GM21447 (cell line): Measurements from ENCODE around the gene TNFRSF18.
"Not testable (repeated sequence)": the region's sequence is repeated elsewhere in the genome, so short reads cannot be mapped to it uniquely, and the experiment has no call there.

Source experiments
- ATAC-seq: cut with Tn5 transposase; IDR thresholded peaks from one replicate; pipeline ENCODE4 v1.9.1; 2021; ENCODE audit not compliant: unreplicated experiment

TNFRSF18 gene

DNA sequence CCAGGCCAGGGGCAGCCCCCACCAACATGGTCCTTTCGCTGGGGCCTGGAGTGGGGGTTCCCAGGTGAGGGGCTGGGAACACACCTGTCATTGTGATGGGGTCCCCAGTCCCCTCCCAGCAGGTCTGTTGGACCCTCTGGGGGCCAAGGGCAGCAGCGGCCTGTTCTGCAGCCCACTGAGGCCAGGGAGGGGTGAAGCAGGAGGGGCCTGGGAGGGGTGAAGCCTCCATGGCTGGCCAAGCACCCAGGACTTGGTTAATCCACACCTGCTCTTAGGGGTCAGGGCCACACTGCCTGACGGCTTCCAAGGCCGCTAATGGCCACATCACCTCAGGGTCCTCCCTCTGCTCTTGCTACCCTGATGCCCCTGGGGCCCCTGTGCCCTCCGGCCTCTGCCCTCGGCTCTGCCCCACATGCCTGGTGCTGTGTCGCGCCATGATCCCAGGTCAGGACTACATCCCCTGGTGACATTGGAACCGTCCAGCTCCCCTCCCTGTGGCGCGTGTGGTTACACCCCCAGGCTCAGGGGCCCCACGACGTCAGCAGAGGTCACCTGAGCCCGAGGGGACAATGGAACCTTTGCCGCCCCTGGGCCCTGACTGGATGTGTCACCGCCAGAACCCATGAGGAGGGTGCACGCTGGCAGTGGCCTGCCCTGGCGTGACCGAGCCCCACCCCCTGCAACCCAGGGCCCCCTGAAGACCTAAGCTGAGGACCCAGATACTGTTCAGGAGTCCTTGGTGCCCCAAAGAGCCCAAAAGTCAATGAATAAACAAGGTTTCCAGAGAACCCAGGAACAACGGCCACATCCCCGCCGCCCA, 7.0 kb downstream of the TNFRSF18 start:
- no peak for ATAC-seq

GRCh38 chr1:1198423-1199140, 7.8 kb downstream of the TNFRSF18 start:
- ATAC-seq, result no peak

DNA sequence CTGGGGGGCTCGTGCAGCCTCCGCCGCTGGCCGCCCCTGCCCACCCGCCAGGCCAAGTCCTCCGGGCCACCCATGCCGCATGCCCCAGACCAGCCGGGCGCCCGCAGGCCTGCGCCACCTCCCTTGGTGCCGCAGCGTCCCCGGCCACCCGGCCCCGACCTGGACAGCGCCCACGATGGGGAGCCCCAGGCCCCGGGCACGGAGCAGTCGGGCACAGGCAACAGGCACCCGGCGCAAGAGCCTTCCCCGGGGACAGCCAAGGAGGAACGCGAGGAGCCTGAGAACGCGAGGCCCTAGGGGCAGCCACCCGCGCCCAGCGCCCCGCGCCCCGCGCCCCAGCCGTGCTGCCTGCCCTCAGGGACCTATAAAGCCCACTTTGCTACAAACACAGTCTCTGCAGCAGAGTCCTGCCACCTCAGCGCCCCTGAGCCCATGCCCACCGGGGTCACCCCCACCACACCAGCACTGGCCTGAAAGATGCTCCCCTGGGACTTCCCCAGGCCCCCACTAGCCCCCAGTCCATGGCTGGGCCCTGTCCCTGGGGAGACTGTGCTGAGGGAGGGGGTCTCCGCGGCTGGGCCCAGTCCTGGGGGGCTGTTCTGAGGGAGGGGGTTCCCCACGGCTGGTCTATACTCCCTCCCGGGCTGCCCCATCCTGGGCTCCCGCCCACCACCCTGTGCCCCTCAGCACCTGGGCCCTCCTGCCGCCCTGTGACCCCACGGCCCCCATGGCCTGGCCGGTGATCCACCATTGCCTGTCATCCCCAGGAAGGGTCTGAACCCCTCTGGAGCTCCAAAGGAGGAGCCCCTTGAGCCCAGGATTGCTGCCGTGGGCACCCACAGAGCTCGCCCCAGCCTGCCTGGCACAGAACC, 8.6 kb downstream of the TNFRSF18 start:
- ATAC-seq, result no peak

DNA sequence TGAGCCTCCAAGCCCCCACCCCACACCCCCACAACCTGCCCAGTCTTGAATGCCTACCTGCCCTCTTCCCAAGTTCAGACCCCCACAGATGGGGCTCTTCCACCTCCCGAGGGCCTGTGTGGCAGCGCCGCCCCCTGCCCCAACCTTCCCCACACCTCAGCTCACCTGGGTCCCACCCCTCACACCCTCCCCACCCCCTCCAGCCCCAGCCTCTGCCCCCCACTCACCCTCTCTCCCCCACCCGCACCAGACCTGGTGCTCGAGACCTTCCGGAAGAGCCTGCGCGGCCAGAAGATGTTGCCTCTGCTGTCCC, 9.2 kb downstream of the TNFRSF18 start:
- no peak for ATAC-seq

DNA sequence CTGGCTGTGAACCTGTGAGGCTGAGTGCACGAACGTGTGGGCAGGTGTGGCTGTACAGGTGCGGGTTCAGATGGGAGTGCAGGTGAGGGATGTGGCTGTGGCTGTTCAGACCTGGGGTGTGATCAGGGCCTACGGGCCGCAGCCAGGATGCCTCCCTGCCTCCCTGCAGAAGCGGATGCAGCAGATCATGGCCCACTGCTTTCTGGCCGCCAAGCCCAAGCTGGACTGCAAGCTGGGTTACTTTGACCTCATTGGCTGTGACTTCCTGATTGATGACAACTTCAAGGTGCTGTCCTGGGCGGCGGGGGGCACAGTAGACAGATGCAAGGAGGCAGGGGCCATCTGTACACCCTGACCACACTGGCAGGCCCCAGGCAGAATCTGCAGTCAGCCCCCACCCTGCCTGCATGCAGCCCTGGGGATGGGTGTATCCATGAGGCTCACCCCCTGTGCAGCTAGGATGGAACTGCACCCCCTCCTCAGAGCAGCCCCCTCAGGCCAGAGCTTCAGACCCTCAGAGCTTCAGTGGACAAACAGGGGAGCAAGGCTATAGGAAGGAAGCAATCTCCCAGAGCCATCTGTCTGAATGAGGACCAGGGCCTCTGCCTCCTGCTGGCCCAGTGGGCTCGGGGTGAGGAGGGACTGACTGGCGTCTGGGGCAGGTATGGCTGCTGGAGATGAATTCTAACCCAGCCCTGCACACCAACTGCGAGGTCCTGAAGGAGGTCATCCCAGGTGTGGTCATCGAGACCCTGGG, 9.8 kb downstream of the TNFRSF18 start:
- no peak for ATAC-seq

DNA sequence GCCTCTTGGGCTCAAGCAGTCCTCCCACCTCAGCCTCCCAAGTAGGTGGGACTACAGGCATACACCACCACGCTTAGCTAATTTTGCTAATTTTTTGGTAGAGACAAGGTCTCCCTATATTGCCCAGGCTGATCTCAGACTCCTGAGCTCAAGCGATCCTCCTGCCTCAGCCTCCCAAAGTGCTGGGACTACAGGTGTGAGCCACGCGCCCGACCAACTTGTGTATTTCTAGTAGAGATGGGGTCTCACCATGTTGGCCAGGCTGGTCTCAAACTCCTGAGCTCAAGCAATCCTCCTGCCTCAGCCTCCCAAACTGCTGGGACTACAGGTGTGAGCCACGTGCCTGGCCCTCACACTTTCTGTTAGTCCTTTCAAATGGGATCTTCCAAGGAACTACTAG, 10.7 kb downstream of the TNFRSF18 start:
- ATAC-seq, result not testable (repeated sequence)

DNA sequence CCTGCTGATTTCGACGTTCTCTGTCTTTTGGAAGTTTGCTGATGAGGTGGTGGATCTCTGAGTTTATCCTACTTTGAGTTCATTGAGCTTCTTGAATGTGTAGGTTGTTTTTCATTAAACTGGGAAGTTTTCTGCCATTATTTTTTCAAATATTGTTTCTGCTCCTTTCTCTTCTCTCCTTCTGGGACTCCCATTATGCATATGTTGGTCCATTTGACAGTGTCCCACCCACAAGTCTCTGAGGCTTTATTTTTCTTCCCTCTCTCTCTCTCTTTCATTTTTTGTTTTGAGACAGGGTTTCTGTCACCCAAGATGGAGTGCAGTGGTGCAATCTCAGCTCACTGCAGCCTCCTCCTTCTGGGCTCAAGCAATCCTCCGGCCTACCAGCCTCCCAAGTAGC, 11.7 kb downstream of the TNFRSF18 start:
- ATAC-seq, result no peak

- no peak for ATAC-seq
These were observed 14.7 kb downstream of the TNFRSF18 start for GRCh38 chr1:1191734-1192133.

- no peak for ATAC-seq
These were observed 17.3 kb downstream of the TNFRSF18 start for GRCh38 chr1:1189111-1189510.

- no peak for ATAC-seq
These were observed 18.5 kb downstream of the TNFRSF18 start for GRCh38 chr1:1187938-1188337.

DNA sequence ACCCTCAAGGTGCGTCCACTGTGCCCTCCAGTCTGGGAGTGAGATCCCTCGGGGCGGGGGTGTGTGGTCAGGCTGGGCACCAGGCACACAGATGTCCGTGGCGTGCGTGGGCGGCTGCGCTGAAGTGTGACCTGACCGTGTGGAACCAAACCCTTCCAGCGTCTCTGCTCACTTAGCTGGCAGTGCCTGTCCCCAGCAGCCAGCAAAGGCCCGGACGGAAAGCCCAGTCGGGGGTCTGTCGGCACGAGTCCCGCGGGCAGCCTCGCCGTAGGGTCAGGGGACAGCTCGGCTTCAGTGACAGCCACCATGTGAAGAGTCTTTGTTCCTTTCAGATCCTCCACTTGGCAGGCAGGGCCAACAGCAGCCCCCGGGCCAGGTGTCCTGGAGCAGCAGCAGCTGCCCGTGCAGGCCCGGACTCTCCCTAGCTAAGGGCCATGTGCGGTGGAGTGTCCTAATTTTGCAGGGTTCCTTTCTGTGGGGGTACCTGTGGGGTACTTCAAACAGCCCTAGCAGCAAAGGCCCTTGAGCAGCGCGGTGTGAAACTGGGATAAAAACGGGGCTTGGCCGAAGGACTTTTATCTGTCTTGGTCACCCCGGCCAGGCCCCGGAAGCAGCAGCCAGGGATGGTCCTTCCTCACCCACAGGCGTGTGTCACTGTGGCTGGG, 21.2 kb downstream of the TNFRSF18 start:
- no peak for ATAC-seq

DNA sequence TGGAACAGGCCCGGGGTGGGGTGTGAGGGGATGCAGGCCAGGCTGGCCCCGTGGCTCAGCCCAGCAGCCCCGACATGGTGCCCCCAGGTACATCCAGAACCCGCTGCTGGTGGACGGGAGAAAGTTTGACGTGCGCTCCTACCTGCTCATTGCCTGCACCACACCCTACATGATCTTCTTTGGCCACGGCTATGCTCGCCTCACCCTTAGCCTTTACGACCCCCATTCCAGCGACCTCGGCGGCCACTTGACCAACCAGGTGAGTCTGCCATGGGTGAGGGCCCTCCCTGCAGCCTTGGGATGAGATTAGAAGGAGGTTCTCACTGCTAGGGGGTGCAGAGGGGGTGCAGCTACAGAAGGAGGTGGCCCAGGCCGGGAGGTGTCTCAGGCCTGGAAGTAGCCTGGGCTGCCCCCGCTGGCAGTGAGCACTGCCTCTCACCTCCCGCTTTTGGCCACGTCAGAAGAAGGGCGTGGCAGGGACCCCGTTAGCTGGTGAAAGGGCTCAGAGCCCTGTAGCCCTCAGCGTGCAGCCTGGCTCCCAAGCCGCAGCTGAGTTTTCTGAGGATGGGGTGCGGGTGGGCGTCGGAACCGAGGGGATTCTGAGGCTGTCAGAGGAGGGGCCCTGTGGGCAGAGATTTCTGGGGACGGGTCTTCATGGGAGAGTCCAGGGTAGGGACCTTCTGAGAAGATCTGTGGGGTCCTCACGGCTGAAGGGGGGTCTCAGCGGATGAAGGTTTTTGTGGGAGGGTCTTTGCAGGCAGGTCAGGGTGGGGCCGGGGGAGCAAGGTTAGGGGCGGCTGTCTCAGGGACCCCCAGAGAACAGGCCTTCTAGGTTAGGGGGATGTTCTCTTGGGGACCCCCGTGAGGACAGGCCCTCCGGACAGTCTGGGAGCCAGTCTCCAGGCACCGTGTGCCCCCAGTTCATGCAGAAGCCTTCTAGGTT, 22.3 kb downstream of the TNFRSF18 start:
- ATAC-seq, result no peak

- ATAC-seq, result no peak
These were observed 23.1 kb downstream of the TNFRSF18 start for GRCh38 chr1:1183221-1183747.

DNA sequence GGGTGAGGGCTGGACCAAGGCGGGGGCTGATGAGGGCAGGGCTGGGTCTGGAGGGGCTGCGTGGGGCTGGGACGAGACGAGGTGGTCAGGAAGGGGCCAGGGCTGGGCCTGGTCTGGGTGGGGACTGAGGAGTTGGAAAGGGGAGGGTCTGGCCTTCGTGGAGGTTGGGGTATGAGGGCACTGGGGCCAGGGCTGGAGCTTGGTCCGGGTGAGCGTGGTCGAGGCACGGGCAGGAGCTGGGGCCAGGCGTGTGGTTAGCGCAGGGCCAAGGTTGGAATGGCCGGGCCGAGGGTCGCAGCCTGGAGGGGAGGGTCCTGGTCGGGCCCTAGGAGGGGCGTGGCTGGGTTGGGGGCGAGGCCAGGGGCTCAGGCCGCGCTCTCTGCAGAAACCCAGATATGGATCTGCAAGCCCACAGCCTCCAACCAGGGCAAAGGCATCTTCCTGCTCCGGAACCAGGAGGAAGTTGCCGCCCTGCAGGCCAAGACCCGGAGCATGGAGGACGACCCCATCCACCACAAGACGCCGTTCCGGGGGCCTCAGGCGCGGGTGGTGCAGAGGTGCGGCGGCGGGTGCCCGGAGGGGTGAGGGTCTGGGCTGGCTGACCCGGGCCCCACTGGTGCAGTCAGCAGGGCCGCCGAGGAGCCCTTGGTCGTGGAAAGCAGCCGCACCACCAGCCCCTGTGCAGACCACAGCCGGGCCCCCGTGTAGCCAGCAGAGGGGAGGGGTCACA, 23.7 kb downstream of the TNFRSF18 start:
- ATAC-seq, result no peak

DNA sequence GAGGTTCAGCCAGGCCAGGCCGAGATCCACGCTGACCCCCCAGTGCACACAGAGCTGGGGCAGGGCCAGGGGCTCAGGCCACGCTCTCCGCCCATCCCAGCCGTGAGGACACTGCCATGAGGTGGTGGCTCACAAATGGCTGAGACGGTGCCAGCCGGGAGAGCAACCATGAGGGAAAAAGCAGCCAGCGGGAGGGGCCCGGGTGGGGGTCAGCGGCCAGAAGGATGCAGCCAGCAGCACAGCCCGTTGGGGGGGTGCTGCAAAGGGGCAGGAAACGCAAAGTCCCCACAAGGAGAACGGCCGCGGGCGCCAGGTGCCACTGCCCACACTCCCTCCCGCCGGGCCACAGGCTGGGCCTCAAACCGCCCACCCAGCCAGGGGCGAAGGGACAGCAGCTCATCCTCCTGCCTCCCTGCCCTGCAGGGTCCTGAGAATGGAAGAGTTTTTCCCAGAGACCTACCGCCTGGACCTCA, 24.4 kb downstream of the TNFRSF18 start:
- no peak for ATAC-seq

- ATAC-seq, result no peak
These were observed 25.1 kb downstream of the TNFRSF18 start for GRCh38 chr1:1181129-1181937.
